C4-2B (cell line): ENCODE results near the gene GABPB1.

Experiments
- CTCF ChIP-seq: fragments of 450-650 bp; conservative IDR thresholded peaks from 2 replicates; pipeline ENCODE4 v1.5.1; 2017; ENCODE audit warnings: mild to moderate bottlenecking
- ZFX ChIP-seq: fragments of 450-650 bp; IDR thresholded peaks from 2 replicates; pipeline ENCODE4 v1.6.1; 2017

GRCh38 chr15:50260969-50261496 lies 94.0 kb downstream of the GABPB1 start:
- TF ChIP-seq CTCF (no peak), ZFX (no peak)
